Measurements from ENCODE around the gene MRPS34.

GRCh38 chr16:1732071-1732470, 40.9 kb downstream of the MRPS34 start:
- TF ChIP-seq, protein P1, sequence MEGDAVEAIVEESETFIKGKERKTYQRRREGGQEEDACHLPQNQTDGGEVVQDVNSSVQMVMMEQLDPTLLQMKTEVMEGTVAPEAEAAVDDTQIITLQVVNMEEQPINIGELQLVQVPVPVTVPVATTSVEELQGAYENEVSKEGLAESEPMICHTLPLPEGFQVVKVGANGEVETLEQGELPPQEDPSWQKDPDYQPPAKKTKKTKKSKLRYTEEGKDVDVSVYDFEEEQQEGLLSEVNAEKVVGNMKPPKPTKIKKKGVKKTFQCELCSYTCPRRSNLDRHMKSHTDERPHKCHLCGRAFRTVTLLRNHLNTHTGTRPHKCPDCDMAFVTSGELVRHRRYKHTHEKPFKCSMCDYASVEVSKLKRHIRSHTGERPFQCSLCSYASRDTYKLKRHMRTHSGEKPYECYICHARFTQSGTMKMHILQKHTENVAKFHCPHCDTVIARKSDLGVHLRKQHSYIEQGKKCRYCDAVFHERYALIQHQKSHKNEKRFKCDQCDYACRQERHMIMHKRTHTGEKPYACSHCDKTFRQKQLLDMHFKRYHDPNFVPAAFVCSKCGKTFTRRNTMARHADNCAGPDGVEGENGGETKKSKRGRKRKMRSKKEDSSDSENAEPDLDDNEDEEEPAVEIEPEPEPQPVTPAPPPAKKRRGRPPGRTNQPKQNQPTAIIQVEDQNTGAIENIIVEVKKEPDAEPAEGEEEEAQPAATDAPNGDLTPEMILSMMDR (IDR thresholded peaks at IDR 0.05; ENCODE audit: borderline replicate concordance, extremely low read depth, low read length, poor library complexity, severe bottlenecking): no peak
- no peak for TF ChIP-seq EZH2 (IDR thresholded peaks at IDR 0.05; ENCODE audit: borderline replicate concordance, low read depth, low read length, severe bottlenecking)
